Stimulated activated CD4-positive, alpha-beta T cell treated with anti-CD3 and anti-CD28 coated beads, Interleukin-15, amount 100 ng/mL, for 48 hours (primary cell): ENCODE data around the gene PF4V1.

Experiments
- DNase-seq, 2 donors: peaks; one replicate each; pipeline ENCODE4 v3.0.0-alpha.2; 2020; ENCODE audit warnings: low read depth in 2 of 2

Gene PF4V1

GRCh38 chr4:73847526-73848182, 5.4 kb upstream of the PF4V1 start:
- DNase-seq = no peak

- DNase-seq = no peak
These were observed 4.8 kb upstream of the PF4V1 start for GRCh38 chr4:73848183-73848777.

- no peak for DNase-seq
These were observed 2.7 kb upstream of the PF4V1 start for GRCh38 chr4:73850261-73850970.

- no peak for DNase-seq
These were observed 1.8 kb upstream of the PF4V1 start for GRCh38 chr4:73851293-73851692.

GRCh38 chr4:73852771-73853170, 325 bp upstream of the PF4V1 start:
- no peak for DNase-seq

- no peak for DNase-seq
These were observed 800 bp downstream of the PF4V1 start for GRCh38 chr4:73853718-73854473.

- DNase-seq = no peak
These were observed 2.3 kb downstream of the PF4V1 start for GRCh38 chr4:73855406-73855805.

- no peak for DNase-seq
These were observed 3.4 kb downstream of the PF4V1 start for GRCh38 chr4:73856518-73856917.

- no peak for DNase-seq
These were observed 6.6 kb downstream of the PF4V1 start for GRCh38 chr4:73859614-73860088.

GRCh38 chr4:73860181-73860580, 7.1 kb downstream of the PF4V1 start:
- no peak for DNase-seq

- DNase-seq = no peak
These were observed 7.8 kb downstream of the PF4V1 start for GRCh38 chr4:73860917-73861316.

GRCh38 chr4:73862322-73862721, 9.2 kb downstream of the PF4V1 start:
- no peak for DNase-seq

- no peak for DNase-seq
These were observed 11.3 kb downstream of the PF4V1 start for GRCh38 chr4:73864365-73864764.

GRCh38 chr4:73864961-73865360, 11.9 kb downstream of the PF4V1 start:
- DNase-seq = no peak

- DNase-seq = no peak
These were observed 12.5 kb downstream of the PF4V1 start for GRCh38 chr4:73865431-73866096.

- DNase-seq = no peak
These were observed 13.2 kb downstream of the PF4V1 start for GRCh38 chr4:73866246-73866645.

- no peak for DNase-seq
These were observed 14.7 kb downstream of the PF4V1 start for GRCh38 chr4:73867783-73868182.

GRCh38 chr4:73868206-73869129, 15.4 kb downstream of the PF4V1 start:
- DNase-seq = no peak

GRCh38 chr4:73869130-73870055, 16.3 kb downstream of the PF4V1 start, which contains the start of gene CXCL1:
TSS of gene CXCL1 (plus strand) at chr4:73869393. CDS start at chr4:73869471, 78 bp downstream.
- DNase-seq = no peak
